Right ventricle myocardium inferior (tissue), 1 donor: Measurements from ENCODE around the gene HBQ1. TPM values are rescaled to one million over a fixed set of nuclear protein-coding genes. Genes with fewer than 3 reads are reported as not detected.
"Not testable (repeated sequence)": the region's sequence is repeated elsewhere in the genome, so short reads cannot be mapped to it uniquely, and the experiment has no call there.

Experiments used
- ATAC-seq: fragments of 200-7000 bp; cut with Tn5 transposase; one replicate; pipeline ENCODE4 v1.9.1; 2020; ENCODE audit warnings: mild to moderate bottlenecking, moderate library complexity
- DNase-seq: peaks from one replicate; pipeline ENCODE4 v3.0.0; 2021; ENCODE audit errors: missing footprints
- intact Hi-C: fragments of 100-400 bp; cut with DNase I; formaldehyde crosslinking; loops from one replicate; pipeline ENCODE4 v1.11.0; 2022
- total RNA-seq: library from RNA; stranded (reverse); fragmentation: NEBNext Ultra II Directional; extraction: Animal tissue kit (Norgen Biotek cat#: 25700); gene quantifications from one replicate; pipeline ENCODE4 v1.2.1, GENCODE V29; 2021
- donor health status: DM: no; HTN: yes; CAD: no; lungs with severe emphysema.

HBQ1 gene
- total RNA-seq, 1 donor from 2014 or later: not detected

GRCh38 chr16:173211-173854 lies 6.9 kb upstream of the HBQ1 start:
- DNase-seq, intact Hi-C loops, ATAC-seq: not testable (repeated sequence)

GRCh38 chr16:173928-174769 lies 6.1 kb upstream of the HBQ1 start:
- ATAC-seq, intact Hi-C loops, DNase-seq: not testable (repeated sequence)

GRCh38 chr16:175011-175949 lies 5.0 kb upstream of the HBQ1 start:
- intact Hi-C loops: no loop called here
- DNase-seq: no peak
- no peak for ATAC-seq

GRCh38 chr16:176006-176405 lies 4.3 kb upstream of the HBQ1 start:
- intact Hi-C loops, ATAC-seq, DNase-seq: not testable (repeated sequence)

- ATAC-seq, intact Hi-C loops, DNase-seq: not testable (repeated sequence)
These were observed 3.5 kb upstream of the HBQ1 start, which contains the start of gene HBA1 for GRCh38 chr16:176477-177382. TSS of gene HBA1 (plus strand) at chr16:176680. CDS start at chr16:176717, 37 bp downstream.

GRCh38 chr16:177394-177822 lies 2.9 kb upstream of the HBQ1 start:
- DNase-seq: no peak
- intact Hi-C loops: no loop called here

GRCh38 chr16:177981-178667 lies 2.1 kb upstream of the HBQ1 start:
- no peak for DNase-seq
- intact Hi-C loops: no loop called here
- ATAC-seq: no peak

More at GRCh38 chr16:177394-177822, 2.9 kb upstream of the HBQ1 start:
- no peak for ATAC-seq

- intact Hi-C loops: no loop called here
- DNase-seq: no peak
- ATAC-seq: no peak
These were observed 1.6 kb upstream of the HBQ1 start for GRCh38 chr16:178668-179015.

- ATAC-seq: no peak
- DNase-seq: no peak
- intact Hi-C loops: loop anchor here (2.0 kb wide), 1 partner anchor 73 kb away; no protein-coding TSS in a partner anchor
These were observed 807 bp upstream of the HBQ1 start for GRCh38 chr16:179211-180092.

- DNase-seq: no peak
- peak; percentile 82 for ATAC-seq
- intact Hi-C loops: loop anchor here (2.0 kb wide), 1 partner anchor 74 kb away; no protein-coding TSS in a partner anchor
These were observed 664 bp downstream of the HBQ1 start for GRCh38 chr16:180681-181564.

- peak; percentile 92 for DNase-seq
- no peak for ATAC-seq
- intact Hi-C loops: loop anchor here (2.0 kb wide), 1 partner anchor 75 kb away; no protein-coding TSS in a partner anchor
These were observed 1.3 kb downstream of the HBQ1 start for GRCh38 chr16:181565-182021.

- intact Hi-C loops: no loop called here
- no peak for ATAC-seq
These were observed 2.7 kb downstream of the HBQ1 start for GRCh38 chr16:183005-183404.

GRCh38 chr16:185213-185612 lies 5.0 kb downstream of the HBQ1 start:
- intact Hi-C loops: no loop called here
- no peak for ATAC-seq
- DNase-seq: no peak

More at GRCh38 chr16:183005-183404, 2.7 kb downstream of the HBQ1 start:
- no peak for DNase-seq

- DNase-seq (no peak), ATAC-seq (no peak)
- intact Hi-C loops: no loop called here
These were observed 5.4 kb downstream of the HBQ1 start for GRCh38 chr16:185691-186090.

- DNase-seq (no peak), ATAC-seq (no peak)
- intact Hi-C loops: no loop called here
These were observed 7.1 kb downstream of the HBQ1 start for GRCh38 chr16:187330-187729.
